ENCODE results near the gene TXN2. TPM values are rescaled to one million over a fixed set of nuclear protein-coding genes. Genes with fewer than 3 reads are reported as not detected.
"Not testable (repeated sequence)": the region's sequence is repeated elsewhere in the genome, so short reads cannot be mapped to it uniquely, and the experiment has no call there.

The TXN2 gene
- total RNA-seq, 2 experiments from 2014 or later: 108 to 113 TPM

- Mint-ChIP-seq H3K36me3 (ENCODE audit: low read depth) (peaks cover 4% of the 10 kb centered on the region), H3K27me3 (ENCODE audit: low read depth) (no peaks in the 10 kb centered on the region), H3K27ac (no peak overlapping the region), H3K9me3 (no peaks in the 10 kb centered on the region), H3K4me3 (no peak overlapping the region), H3K4me1 (ENCODE audit: low read depth) (peaks cover 4% of the 10 kb centered on the region)
- DNase-seq: no peak
- intact Hi-C loops (cut with micrococcal nuclease): no loop called here
- CTCF ChIA-PET: interaction anchor here (0.6 to 3.1 kb wide), 2 partner anchors 9 to 100 kb away, joined by 4 to 10 read pairs; no protein-coding TSS in a partner anchor
Observed at GRCh38 chr22:36461665-36462649, 19.5 kb downstream of the TXN2 start.

- CTCF ChIA-PET: interaction anchor here (3.1 kb wide), 1 partner anchor 11 kb away, joined by 10 read pairs; no protein-coding TSS in a partner anchor
- Mint-ChIP-seq H3K9me3 (no peaks in the 10 kb centered on the region), H3K36me3 (ENCODE audit: low read depth) (no peaks in the 10 kb centered on the region), H3K27me3 (ENCODE audit: low read depth) (no peaks in the 10 kb centered on the region), H3K4me1 (ENCODE audit: low read depth) (peaks cover 3% of the 10 kb centered on the region), H3K27ac (no peak overlapping the region), H3K4me3 (no peak overlapping the region)
- DNase-seq: no peak
- intact Hi-C loops (cut with micrococcal nuclease): no loop called here
Observed at GRCh38 chr22:36460202-36460601, 21.2 kb downstream of the TXN2 start.

GRCh38 chr22:36457688-36458450 is 23.6 kb downstream of the TXN2 start:
- intact Hi-C loops (cut with micrococcal nuclease): no loop called here
- Mint-ChIP-seq H3K4me1 (ENCODE audit: low read depth) (peaks cover 15% of the 10 kb centered on the region), H3K27me3 (ENCODE audit: low read depth) (no peaks in the 10 kb centered on the region), H3K4me3 (no peak overlapping the region), H3K27ac (no peak overlapping the region), H3K9me3 (no peaks in the 10 kb centered on the region), H3K36me3 (ENCODE audit: low read depth) (peaks cover 1% of the 10 kb centered on the region)
- no peak for DNase-seq
- CTCF ChIA-PET: interaction anchor here (0.5 to 1.6 kb wide), 3 partner anchors 13 to 155 kb away, joined by 4 to 7 read pairs (median 5); no protein-coding TSS in a partner anchor

- Mint-ChIP-seq H3K27me3 (ENCODE audit: low read depth) (no peaks in the 10 kb centered on the region), H3K9me3 (no peaks in the 10 kb centered on the region), H3K4me1 (ENCODE audit: low read depth) (peaks cover 30% of the 10 kb centered on the region), H3K4me3 (no peak overlapping the region), H3K27ac (no peak overlapping the region), H3K36me3 (ENCODE audit: low read depth) (peaks cover 1% of the 10 kb centered on the region)
- CTCF ChIA-PET: interaction anchor here (1.0 to 1.6 kb wide), 4 partner anchors 13 to 155 kb away, joined by 3 to 7 read pairs (median 4); no protein-coding TSS in a partner anchor
- DNase-seq: no peak
- intact Hi-C loops (cut with micrococcal nuclease): no loop called here
Observed at GRCh38 chr22:36456464-36456845, 25.0 kb downstream of the TXN2 start.

GRCh38 chr22:36455571-36456463 is 25.6 kb downstream of the TXN2 start:
- intact Hi-C loops (cut with micrococcal nuclease): loop anchor here (1.0 kb wide), 4 partner anchors 25 to 155 kb away; partner anchors contain the start of gene TXN2
- no peak for DNase-seq

GRCh38 chr22:36454916-36455570 is 26.4 kb downstream of the TXN2 start:
- CTCF ChIA-PET: interaction anchor here (0.7 to 1.6 kb wide), 9 partner anchors 9 to 154 kb away, joined by 3 to 7 read pairs (median 3); no protein-coding TSS in a partner anchor
- H3K27ac Mint-ChIP-seq: peak overlapping the region; percentile 75
- peaks cover 1% of the 10 kb centered on the region for H3K36me3 Mint-ChIP-seq (ENCODE audit: low read depth)
- intact Hi-C loops (cut with micrococcal nuclease): loop anchor here (1.0 kb wide), 4 partner anchors 26 to 154 kb away; partner anchors contain the start of gene TXN2
- H3K4me1 Mint-ChIP-seq (ENCODE audit: low read depth): peaks cover 37% of the 10 kb centered on the region
- no peaks in the 10 kb centered on the region for H3K27me3 Mint-ChIP-seq (ENCODE audit: low read depth)
- peak; percentile 96 for DNase-seq
- H3K9me3 Mint-ChIP-seq: no peaks in the 10 kb centered on the region
- H3K4me3 Mint-ChIP-seq: peak overlapping the region; percentile 76

More at GRCh38 chr22:36455571-36456463, 25.6 kb downstream of the TXN2 start:
- no peaks in the 10 kb centered on the region for H3K27me3 Mint-ChIP-seq (ENCODE audit: low read depth)
- H3K4me3 Mint-ChIP-seq: peak overlapping the region; percentile 76
- peaks cover 36% of the 10 kb centered on the region for H3K4me1 Mint-ChIP-seq (ENCODE audit: low read depth)
- peak overlapping the region; percentile 5 for H3K27ac Mint-ChIP-seq
- H3K36me3 Mint-ChIP-seq (ENCODE audit: low read depth): peaks cover 1% of the 10 kb centered on the region
- CTCF ChIA-PET: interaction anchor here (0.7 to 1.6 kb wide), 8 partner anchors 10 to 155 kb away, joined by 3 to 7 read pairs (median 3); no protein-coding TSS in a partner anchor
- H3K9me3 Mint-ChIP-seq: no peaks in the 10 kb centered on the region

- Mint-ChIP-seq H3K27me3 (ENCODE audit: low read depth) (no peaks in the 10 kb centered on the region), H3K4me1 (ENCODE audit: low read depth) (peaks cover 38% of the 10 kb centered on the region), H3K4me3 (peak overlapping the region; percentile 76), H3K9me3 (no peaks in the 10 kb centered on the region), H3K36me3 (ENCODE audit: low read depth) (peaks cover 1% of the 10 kb centered on the region), H3K27ac (peak overlapping the region; percentile 84)
- intact Hi-C loops (cut with micrococcal nuclease): no loop called here
- CTCF ChIA-PET: interaction anchor here (0.8 to 1.5 kb wide), 5 partner anchors 17 to 153 kb away, joined by 3 to 6 read pairs (median 3); no protein-coding TSS in a partner anchor
- no peak for DNase-seq
Observed at GRCh38 chr22:36453855-36454378, 27.5 kb downstream of the TXN2 start.

- H3K9me3 Mint-ChIP-seq; H3K27me3 Mint-ChIP-seq (ENCODE audit: low read depth); intact Hi-C loops (cut with micrococcal nuclease); H3K36me3 Mint-ChIP-seq (ENCODE audit: low read depth); DNase-seq: not testable (repeated sequence)
- peak overlapping the region; percentile 95 for H3K27ac Mint-ChIP-seq
- H3K4me1 Mint-ChIP-seq (ENCODE audit: low read depth): peaks cover 38% of the 10 kb centered on the region
- H3K4me3 Mint-ChIP-seq: peak overlapping the region; percentile 76
- CTCF ChIA-PET: interaction anchor here (0.6 kb wide), 1 partner anchor 114 kb away, joined by 3 read pairs; no protein-coding TSS in a partner anchor
Observed at GRCh38 chr22:36452978-36453607, 28.3 kb downstream of the TXN2 start.

- peak; percentile 34 for DNase-seq
- peaks cover 1% of the 10 kb centered on the region for H3K36me3 Mint-ChIP-seq (ENCODE audit: low read depth)
- H3K4me1 Mint-ChIP-seq (ENCODE audit: low read depth): peaks cover 38% of the 10 kb centered on the region
- H3K9me3 Mint-ChIP-seq: no peaks in the 10 kb centered on the region
- intact Hi-C loops (cut with micrococcal nuclease): no loop called here
- CTCF ChIA-PET: interaction anchor here (0.6 kb wide), 1 partner anchor 114 kb away, joined by 3 read pairs; no protein-coding TSS in a partner anchor
- H3K4me3 Mint-ChIP-seq: peak overlapping the region; percentile 55
- H3K27ac Mint-ChIP-seq: peak overlapping the region; percentile 95
- no peaks in the 10 kb centered on the region for H3K27me3 Mint-ChIP-seq (ENCODE audit: low read depth)
Observed at GRCh38 chr22:36452250-36452977, 29.0 kb downstream of the TXN2 start.

- H3K27me3 Mint-ChIP-seq (ENCODE audit: low read depth); H3K4me3 Mint-ChIP-seq; DNase-seq; H3K36me3 Mint-ChIP-seq (ENCODE audit: low read depth); H3K9me3 Mint-ChIP-seq: not testable (repeated sequence)
- peak overlapping the region; percentile 95 for H3K27ac Mint-ChIP-seq
- CTCF ChIA-PET: interaction anchor here (0.9 kb wide), 1 partner anchor 12 kb away, joined by 4 read pairs; no protein-coding TSS in a partner anchor
- peaks cover 38% of the 10 kb centered on the region for H3K4me1 Mint-ChIP-seq (ENCODE audit: low read depth)
- intact Hi-C loops (cut with micrococcal nuclease): loop anchor here (1.0 kb wide), 5 partner anchors 16 to 86 kb away; partner anchors contain the start of gene EIF3D
Observed at GRCh38 chr22:36450923-36451322, 30.5 kb downstream of the TXN2 start.

Measured in activated naive CD4-positive, alpha-beta T cell treated with anti-CD3 and anti-CD28 coated beads for 36 hours (primary cell).